Measurements from ENCODE around the gene TEX264. TPM values are rescaled to one million over a fixed set of nuclear protein-coding genes. Genes with fewer than 3 reads are reported as not detected.
A peak's percentile ranks its signal among the peaks of the same experiment; 100 is the strongest.

Gene TEX264
- total and polyA plus RNA-seq, 2 of the 13 experiments (the other 11 are each of a cell fraction or from before 2014, with no cell fraction given): 35.2 to 52.1 TPM

DNA sequence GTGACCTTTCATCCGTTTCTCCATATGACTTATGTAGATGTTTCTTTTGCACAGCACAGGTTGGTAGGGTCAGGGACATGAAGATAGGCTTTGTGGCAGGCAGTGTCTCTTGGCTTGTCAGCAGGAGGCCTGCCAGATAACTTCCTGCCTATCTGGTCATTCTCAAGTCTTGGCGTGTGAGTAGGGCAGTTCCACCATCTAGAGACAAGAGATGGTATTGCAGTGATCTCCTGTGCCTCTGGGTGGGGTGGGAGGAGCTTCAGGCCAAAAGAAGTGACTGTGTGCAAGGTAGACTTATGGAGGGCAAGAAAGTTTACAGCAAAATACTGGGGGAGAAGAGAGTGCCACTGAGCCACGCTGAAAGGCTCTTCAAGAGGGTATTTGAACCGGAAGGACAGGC lies 11.0 kb downstream of the TEX264 start (continued):
- TF ChIP-seq MAFF (IDR thresholded peaks at IDR 0.05; ENCODE audit: low read depth, low read length) (peak; percentile 20; the same call in 1 of the 2 replicates), JUNB (CRISPR knock-in tag; IDR thresholded peaks at IDR 0.05; ENCODE audit: borderline replicate concordance) (peak; percentile 23; the same call in 1 of the 2 replicates), NR2C2 (CRISPR knock-in tag; IDR thresholded peaks at IDR 0.05; ENCODE audit: borderline replicate concordance) (no peak), CTCF (CRISPR knock-in tag; IDR thresholded peaks at IDR 0.05) (peak; percentile 92), RXRB (CRISPR knock-in tag; IDR thresholded peaks at IDR 0.05; ENCODE audit: borderline replicate concordance) (0 out of 2 replicates have a peak, but pooled peaks have one; percentile 28), SMAD1 (CRISPR knock-in tag; IDR thresholded peaks at IDR 0.05; ENCODE audit: borderline replicate concordance, low read depth) (0 out of 2 replicates have a peak, but pooled peaks have one; percentile 41), KLF15 (CRISPR knock-in tag; IDR thresholded peaks at IDR 0.05; ENCODE audit: borderline replicate concordance) (no peak), ZFP62 (CRISPR knock-in tag; IDR thresholded peaks at IDR 0.05) (no peak), ELF3 (CRISPR knock-in tag; IDR thresholded peaks at IDR 0.05) (peak; percentile 43; the same call in 1 of the 2 replicates), FOSL2 (CRISPR knock-in tag; IDR thresholded peaks at IDR 0.05) (0 out of 2 replicates have a peak, but pooled peaks have one; percentile 19), THAP11 (CRISPR knock-in tag; IDR thresholded peaks at IDR 0.05) (peak; percentile 36; the same call in 1 of the 2 replicates), NONO (IDR thresholded peaks at IDR 0.05) (no peak), NONO (CRISPR knock-in tag; conservative IDR thresholded peaks at IDR 0.05) (0 out of 2 replicates have a peak, but pooled peaks have one; percentile 25), SMC3 (IDR thresholded peaks at IDR 0.05; ENCODE audit: low read length) (peak; percentile 85), STAG1 (CRISPR knock-in tag; IDR thresholded peaks at IDR 0.05) (peak; percentile 87), MXD1 (CRISPR knock-in tag; IDR thresholded peaks at IDR 0.05) (no peak), HNRNPL (IDR thresholded peaks at IDR 0.05; ENCODE audit: low read depth, low read length) (no peak), HNF1B (CRISPR knock-in tag; IDR thresholded peaks at IDR 0.05) (0 out of 2 replicates have a peak, but pooled peaks have one; percentile 42)
- TF ChIP-seq, protein P1, sequence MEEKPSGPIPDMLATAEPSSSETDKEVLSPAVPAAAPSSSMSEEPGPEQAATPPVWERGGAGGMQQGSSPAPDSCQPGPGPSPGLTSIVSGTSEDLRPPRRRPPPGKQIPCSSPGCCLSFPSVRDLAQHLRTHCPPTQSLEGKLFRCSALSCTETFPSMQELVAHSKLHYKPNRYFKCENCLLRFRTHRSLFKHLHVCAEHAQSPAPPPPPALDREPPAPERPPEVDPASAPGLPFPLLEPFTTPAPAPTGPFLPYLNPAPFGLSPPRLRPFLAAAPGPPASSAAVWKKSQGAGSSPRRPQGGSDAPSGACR (CRISPR knock-in tag; IDR thresholded peaks at IDR 0.05): no peak
- TF ChIP-seq, protein P2, sequence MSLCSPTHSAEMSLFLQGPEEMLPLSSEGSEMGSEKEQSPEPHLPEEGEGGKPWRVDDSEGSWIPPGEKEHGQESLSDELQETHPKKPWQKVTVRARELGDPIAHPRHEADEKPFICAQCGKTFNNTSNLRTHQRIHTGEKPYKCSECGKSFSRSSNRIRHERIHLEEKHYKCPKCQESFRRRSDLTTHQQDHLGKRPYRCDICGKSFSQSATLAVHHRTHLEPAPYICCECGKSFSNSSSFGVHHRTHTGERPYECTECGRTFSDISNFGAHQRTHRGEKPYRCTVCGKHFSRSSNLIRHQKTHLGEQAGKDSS (CRISPR knock-in tag; IDR thresholded peaks at IDR 0.05; ENCODE audit: borderline replicate concordance, low read depth): 0 out of 2 replicates have a peak, but pooled peaks have one; percentile 47
- TF ChIP-seq, protein P3, sequence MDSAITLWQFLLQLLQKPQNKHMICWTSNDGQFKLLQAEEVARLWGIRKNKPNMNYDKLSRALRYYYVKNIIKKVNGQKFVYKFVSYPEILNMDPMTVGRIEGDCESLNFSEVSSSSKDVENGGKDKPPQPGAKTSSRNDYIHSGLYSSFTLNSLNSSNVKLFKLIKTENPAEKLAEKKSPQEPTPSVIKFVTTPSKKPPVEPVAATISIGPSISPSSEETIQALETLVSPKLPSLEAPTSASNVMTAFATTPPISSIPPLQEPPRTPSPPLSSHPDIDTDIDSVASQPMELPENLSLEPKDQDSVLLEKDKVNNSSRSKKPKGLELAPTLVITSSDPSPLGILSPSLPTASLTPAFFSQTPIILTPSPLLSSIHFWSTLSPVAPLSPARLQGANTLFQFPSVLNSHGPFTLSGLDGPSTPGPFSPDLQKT (CRISPR knock-in tag; IDR thresholded peaks at IDR 0.05; ENCODE audit: borderline replicate concordance): no peak
- TF ChIP-seq, protein P4, sequence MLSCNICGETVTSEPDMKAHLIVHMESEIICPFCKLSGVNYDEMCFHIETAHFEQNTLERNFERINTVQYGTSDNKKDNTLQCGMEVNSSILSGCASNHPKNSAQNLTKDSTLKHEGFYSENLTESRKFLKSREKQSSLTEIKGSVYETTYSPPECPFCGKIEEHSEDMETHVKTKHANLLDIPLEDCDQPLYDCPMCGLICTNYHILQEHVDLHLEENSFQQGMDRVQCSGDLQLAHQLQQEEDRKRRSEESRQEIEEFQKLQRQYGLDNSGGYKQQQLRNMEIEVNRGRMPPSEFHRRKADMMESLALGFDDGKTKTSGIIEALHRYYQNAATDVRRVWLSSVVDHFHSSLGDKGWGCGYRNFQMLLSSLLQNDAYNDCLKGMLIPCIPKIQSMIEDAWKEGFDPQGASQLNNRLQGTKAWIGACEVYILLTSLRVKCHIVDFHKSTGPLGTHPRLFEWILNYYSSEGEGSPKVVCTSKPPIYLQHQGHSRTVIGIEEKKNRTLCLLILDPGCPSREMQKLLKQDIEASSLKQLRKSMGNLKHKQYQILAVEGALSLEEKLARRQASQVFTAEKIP (CRISPR knock-in tag; IDR thresholded peaks at IDR 0.05; ENCODE audit: borderline replicate concordance): no peak
